GM12878 (cell line): ENCODE data around the gene TPPP.

Experiments
- CBX5 ChIP-seq: sonication (generic); IDR thresholded peaks from 2 replicates; pipeline ENCODE4 v1.6.1; 2016; ENCODE audit warnings: low read depth, moderate library complexity, mild to moderate bottlenecking, inconsistent platforms
- E4F1 ChIP-seq: fragments of 450-650 bp; IDR thresholded peaks from 2 replicates; pipeline ENCODE4 v1.6.1; 2018; ENCODE audit warnings: borderline replicate concordance, mild to moderate bottlenecking; ENCODE audit not compliant: partially characterized antibody
- FOS ChIP-seq: IDR thresholded peaks from 3 replicates; pipeline ENCODE4 v1.6.1; 2011; ENCODE audit warnings: borderline replicate concordance; ENCODE audit not compliant: insufficient read length; ENCODE audit errors: extremely low read depth
- POLR2A ChIP-seq: IDR thresholded peaks from 2 replicates; pipeline ENCODE4 v1.6.1; 2011; ENCODE audit warnings: low read depth, mild to moderate bottlenecking, low read length
- POLR2AphosphoS5 ChIP-seq: IDR thresholded peaks from 2 replicates; pipeline ENCODE4 v1.6.1; 2011; ENCODE audit warnings: mild to moderate bottlenecking, low read length, inconsistent platforms
- TF ChIP-seq, protein P1 (sequence below): IDR thresholded peaks from 2 replicates; pipeline ENCODE4 v1.6.1; 2012; ENCODE audit warnings: low read depth, low read length, improper control_type of control experiment

- TF ChIP-seq POLR2A, result no peak
- TF ChIP-seq POLR2AphosphoS5, result no peak
- no peak for TF ChIP-seq CBX5
- no peak for TF ChIP-seq E4F1
- TF ChIP-seq FOS, result no peak
- TF ChIP-seq, protein P1, sequence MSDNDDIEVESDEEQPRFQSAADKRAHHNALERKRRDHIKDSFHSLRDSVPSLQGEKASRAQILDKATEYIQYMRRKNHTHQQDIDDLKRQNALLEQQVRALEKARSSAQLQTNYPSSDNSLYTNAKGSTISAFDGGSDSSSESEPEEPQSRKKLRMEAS, result no peak
Observed at GRCh38 chr5:633501-633955, 59.6 kb downstream of the TPPP start.
